ENCODE measurements around the gene CTTN.

- TF ChIP-seq CTCF (conservative IDR thresholded peaks at IDR 0.05; ENCODE audit: low read length): no peak
- TF ChIP-seq EZH2phosphoT487 (IDR thresholded peaks at IDR 0.05; ENCODE audit: borderline replicate concordance): no peak
These were observed 64.6 kb downstream of the CTTN start for GRCh38 chr11:70462818-70463477.
